NCI-H345 (cell line): Measurements from ENCODE around the gene MRAP2.
"Not testable (repeated sequence)": the region's sequence is repeated elsewhere in the genome, so short reads cannot be mapped to it uniquely, and the experiment has no call there.

ENCODE experiments used
- DNase-seq: peaks from one replicate; lab custom pipeline; 2025; lab: John Stamatoyannopoulos, UW

Gene MRAP2

GRCh38 chr6:84077645-84078044 lies 44.1 kb downstream of the MRAP2 start:
- DNase-seq, result no peak

- DNase-seq, result no peak
These were observed 44.8 kb downstream of the MRAP2 start for GRCh38 chr6:84078335-84078734.

GRCh38 chr6:84081222-84081621 lies 47.6 kb downstream of the MRAP2 start:
- DNase-seq, result no peak

GRCh38 chr6:84082689-84083265 lies 49.2 kb downstream of the MRAP2 start:
- DNase-seq, result no peak

- not testable (repeated sequence) for DNase-seq
These were observed 51.1 kb downstream of the MRAP2 start for GRCh38 chr6:84084705-84085104.

GRCh38 chr6:84086056-84086455 lies 52.5 kb downstream of the MRAP2 start:
- no peak for DNase-seq

- DNase-seq, result no peak
These were observed 53.2 kb downstream of the MRAP2 start for GRCh38 chr6:84086545-84087429.

GRCh38 chr6:84089081-84089480 lies 55.5 kb downstream of the MRAP2 start:
- no peak for DNase-seq

- DNase-seq, result no peak
These were observed 56.0 kb downstream of the MRAP2 start for GRCh38 chr6:84089552-84089951.

- no peak for DNase-seq
These were observed 60.2 kb downstream of the MRAP2 start for GRCh38 chr6:84093441-84094435.

GRCh38 chr6:84095156-84095555 lies 61.6 kb downstream of the MRAP2 start:
- peak; percentile 11 for DNase-seq

- DNase-seq, result no peak
These were observed 69.5 kb downstream of the MRAP2 start for GRCh38 chr6:84103029-84103428.

- not testable (repeated sequence) for DNase-seq
These were observed 71.8 kb downstream of the MRAP2 start for GRCh38 chr6:84105215-84105924.

GRCh38 chr6:84107495-84107894 lies 73.9 kb downstream of the MRAP2 start:
- DNase-seq, result no peak

GRCh38 chr6:84111351-84111750 lies 77.8 kb downstream of the MRAP2 start:
- DNase-seq, result not testable (repeated sequence)

- DNase-seq, result not testable (repeated sequence)
These were observed 81.5 kb downstream of the MRAP2 start for GRCh38 chr6:84114933-84115594.

GRCh38 chr6:84118191-84118590 lies 84.6 kb downstream of the MRAP2 start:
- DNase-seq, result no peak

- DNase-seq, result peak; percentile 3
These were observed 85.7 kb downstream of the MRAP2 start for GRCh38 chr6:84119277-84119676.

- no peak for DNase-seq
These were observed 89.6 kb downstream of the MRAP2 start for GRCh38 chr6:84123186-84123585.

GRCh38 chr6:84129588-84129987 lies 96.0 kb downstream of the MRAP2 start:
- DNase-seq, result not testable (repeated sequence)

- DNase-seq, result not testable (repeated sequence)
These were observed 99.8 kb downstream of the MRAP2 start for GRCh38 chr6:84133385-84133784.
